Femur (tissue), 1 donor: ENCODE measurements around the gene DUS4L.

Source experiments
- DNase-seq: peaks from one replicate; pipeline ENCODE4 v3.0.0-alpha.2; 2017

DUS4L gene

DNA sequence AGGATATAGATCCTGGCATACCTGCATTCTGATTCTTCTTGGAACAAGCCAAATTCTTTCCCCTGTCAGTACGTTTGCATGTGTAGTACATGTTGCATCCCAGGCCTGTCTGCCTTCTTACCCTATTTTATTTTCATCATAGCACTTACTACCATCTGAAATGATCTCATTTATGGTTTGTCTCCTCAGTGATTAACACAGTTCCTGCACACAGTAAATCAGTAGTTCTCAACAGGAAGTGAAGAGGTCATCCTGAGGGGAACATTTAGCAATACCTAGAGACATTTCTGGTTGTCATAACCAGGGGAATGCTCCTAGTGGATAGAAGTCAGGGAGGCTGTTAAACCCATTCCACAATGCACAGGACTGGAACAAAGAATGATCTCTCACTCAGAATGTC is 58.7 kb downstream of the DUS4L start:
- DNase-seq = no peak

DNA sequence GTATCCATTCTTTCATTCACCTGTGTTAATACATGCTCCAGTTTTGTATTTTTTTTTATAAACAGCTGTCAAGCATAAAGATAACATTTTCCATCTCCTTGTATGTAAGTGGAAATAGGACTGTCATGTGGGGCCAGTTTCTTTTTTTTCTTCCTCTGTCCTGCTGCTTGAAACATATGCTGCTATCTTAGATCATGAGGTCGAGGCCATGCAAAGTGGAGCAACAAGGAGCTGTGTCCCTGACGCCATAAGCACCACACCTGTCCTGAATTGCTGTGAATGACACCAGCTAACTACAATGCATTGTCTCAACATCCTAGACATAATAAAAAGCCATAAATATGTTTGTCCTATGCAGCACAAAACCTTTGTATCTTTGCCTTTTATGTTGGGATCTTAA is 59.1 kb downstream of the DUS4L start:
- DNase-seq = no peak

DNA sequence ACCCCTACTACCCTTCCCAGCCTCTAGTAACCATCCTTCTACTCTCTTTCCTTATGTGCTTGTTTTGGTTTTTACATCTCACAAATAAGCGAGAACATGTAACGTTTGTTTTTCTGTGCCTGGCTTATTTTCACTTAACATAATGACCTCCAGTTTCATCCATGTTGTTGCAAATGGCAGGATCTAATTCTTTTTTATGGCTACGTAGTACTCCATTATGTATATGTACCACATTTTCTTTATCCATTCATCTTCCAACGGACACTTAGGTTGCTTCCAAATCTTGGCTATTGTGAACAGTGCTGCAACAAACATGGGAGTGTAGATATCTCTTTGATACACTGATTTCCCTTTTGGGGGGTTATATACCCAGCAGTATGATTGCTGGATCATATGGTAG is 63.2 kb downstream of the DUS4L start:
- no peak for DNase-seq
